HepG2 (cell line): ENCODE measurements around the gene VARS2. TPM values are rescaled to one million over a fixed set of nuclear protein-coding genes. Genes with fewer than 3 reads are reported as not detected.

Experiments
- ATF7-NPFF ChIP-seq: sonication (generic); formaldehyde crosslinking; IDR thresholded peaks from 2 replicates; pipeline ENCODE4 v1.8.1; 2023; ENCODE audit warnings: mild to moderate bottlenecking, low read depth, missing genetic modification reagents, moderate library complexity
- DMAP1 ChIP-seq: IDR thresholded peaks from 2 replicates; pipeline ENCODE4 v1.6.1; 2016
- HCFC1 ChIP-seq: fragments of 150-350 bp; IDR thresholded peaks from 2 replicates; pipeline ENCODE4 v1.6.1; 2014; ENCODE audit warnings: low read depth, low read length
- KDM6A ChIP-seq: IDR thresholded peaks from 2 replicates; pipeline ENCODE4 v1.6.1; 2016; ENCODE audit warnings: low read depth
- KLF16 ChIP-seq, 2 experiments: sonication (generic) in 1 of 2; formaldehyde crosslinking in 1 of 2; IDR thresholded peaks; 2 replicates each; pipeline versions ENCODE4 v1.6.1 to v1.8.0; 2016 to 2023; ENCODE audit warnings: missing genetic modification reagents in 2 of 2, missing compliant biosample characterization in 1 of 2
- MAF1 ChIP-seq: sonication (generic); formaldehyde crosslinking; IDR thresholded peaks from 2 replicates; pipeline ENCODE4 v1.5.0; 2020; ENCODE audit warnings: missing genetic modification reagents, borderline replicate concordance
- RXRA ChIP-seq: sonication (generic); formaldehyde crosslinking; IDR thresholded peaks from 2 replicates; pipeline ENCODE4 v1.5.1; 2020; ENCODE audit warnings: missing genetic modification reagents
- SALL2 ChIP-seq: sonication (generic); formaldehyde crosslinking; IDR thresholded peaks from 2 replicates; pipeline ENCODE4 v1.8.1; 2023; ENCODE audit warnings: mild to moderate bottlenecking, missing genetic modification reagents, inconsistent platforms
- ZNF207 ChIP-seq: fragments of 450-650 bp; IDR thresholded peaks from 2 replicates; pipeline ENCODE4 v1.6.1; 2016; ENCODE audit warnings: antibody characterized with exemption, borderline replicate concordance
- ZNF232 ChIP-seq: sonication (generic); formaldehyde crosslinking; IDR thresholded peaks from 2 replicates; pipeline ENCODE4 v1.4.0; 2020; ENCODE audit warnings: missing genetic modification reagents, borderline replicate concordance
- ZNF234 ChIP-seq: sonication (generic); formaldehyde crosslinking; conservative IDR thresholded peaks from 2 replicates; pipeline ENCODE4 v1.5.1; 2020; ENCODE audit warnings: mild to moderate bottlenecking, missing genetic modification reagents
- ZNF343 ChIP-seq: sonication (generic); formaldehyde crosslinking; IDR thresholded peaks from 2 replicates; pipeline ENCODE4 v1.4.0; 2020; ENCODE audit warnings: mild to moderate bottlenecking, missing genetic modification reagents
- ZNF430 ChIP-seq: sonication (generic); formaldehyde crosslinking; IDR thresholded peaks from 2 replicates; pipeline ENCODE4 v1.9.0; 2021; ENCODE audit warnings: mild to moderate bottlenecking, missing genetic modification reagents
- ZNF441 ChIP-seq: sonication (generic); formaldehyde crosslinking; IDR thresholded peaks from 2 replicates; pipeline ENCODE4 v1.7.0; 2021; ENCODE audit warnings: missing genetic modification reagents, borderline replicate concordance
- ZNF556 ChIP-seq: sonication (generic); formaldehyde crosslinking; IDR thresholded peaks from 2 replicates; pipeline ENCODE4 v1.4.0; 2020; ENCODE audit warnings: mild to moderate bottlenecking, missing genetic modification reagents, borderline replicate concordance
- ZNF782 ChIP-seq: sonication (generic); formaldehyde crosslinking; IDR thresholded peaks from 2 replicates; pipeline ENCODE4 v1.4.0; 2020; ENCODE audit warnings: missing genetic modification reagents, mild to moderate bottlenecking, borderline replicate concordance
- polyA plus RNA-seq, 8 experiments: library from polyadenylated mRNA; depleted of rRNA in 3 of 8; stranded (reverse) in 7 of 8; unstranded in 1 of 8; fragments of >200 nt; fragmentation: Illumina TruSeq in 4 of 8; extraction: Trizol in 4 of 8; gene quantifications; 2 replicates each; pipeline versions ENCODE4 v1.2.1 to v1.2.3, GENCODE V29; 2011 to 2016; ENCODE audit warnings: low read depth in 4 of 8, missing spikeins in 1 of 8, mixed read lengths in 1 of 8; ENCODE audit not compliant: insufficient read depth in 1 of 8
- total RNA-seq, 5 experiments: library from RNA; depleted of rRNA; stranded (reverse); fragments of >200 nt; fragmentation: Illumina TruSeq; extraction: Trizol; gene quantifications; 2 replicates each; pipeline ENCODE4 v1.2.3, GENCODE V29; 2016; ENCODE audit warnings: low read depth in 1 of 5
- TF ChIP-seq, protein P1 (sequence below): sonication (generic); formaldehyde crosslinking; IDR thresholded peaks from 2 replicates; pipeline ENCODE4 v1.4.0; 2020; ENCODE audit warnings: mild to moderate bottlenecking, missing genetic modification reagents
- TF ChIP-seq, protein P2 (sequence below): IDR thresholded peaks from 2 replicates; pipeline ENCODE4 v1.6.1; 2018; ENCODE audit warnings: missing genetic modification reagents, mild to moderate bottlenecking, missing compliant biosample characterization
- TF ChIP-seq, protein P3 (sequence below): sonication (generic); formaldehyde crosslinking; conservative IDR thresholded peaks from 2 replicates; pipeline ENCODE4 v1.8.0; 2022; ENCODE audit warnings: low read depth, missing genetic modification reagents
- TF ChIP-seq, protein P4 (sequence below): sonication (generic); formaldehyde crosslinking; IDR thresholded peaks from 2 replicates; pipeline ENCODE4 v1.8.0; 2022; ENCODE audit warnings: missing genetic modification reagents, mild to moderate bottlenecking, borderline replicate concordance
- TF ChIP-seq, protein P5 (sequence below): sonication (generic); formaldehyde crosslinking; IDR thresholded peaks from 2 replicates; pipeline ENCODE4 v1.5.1; 2020; ENCODE audit warnings: missing genetic modification reagents, mild to moderate bottlenecking, borderline replicate concordance

The VARS2 gene
- total and polyA plus RNA-seq, 2 of the 13 experiments (the other 11 are each of a cell fraction or from before 2014, with no cell fraction given) = 61.8 to 71.8 TPM

DNA sequence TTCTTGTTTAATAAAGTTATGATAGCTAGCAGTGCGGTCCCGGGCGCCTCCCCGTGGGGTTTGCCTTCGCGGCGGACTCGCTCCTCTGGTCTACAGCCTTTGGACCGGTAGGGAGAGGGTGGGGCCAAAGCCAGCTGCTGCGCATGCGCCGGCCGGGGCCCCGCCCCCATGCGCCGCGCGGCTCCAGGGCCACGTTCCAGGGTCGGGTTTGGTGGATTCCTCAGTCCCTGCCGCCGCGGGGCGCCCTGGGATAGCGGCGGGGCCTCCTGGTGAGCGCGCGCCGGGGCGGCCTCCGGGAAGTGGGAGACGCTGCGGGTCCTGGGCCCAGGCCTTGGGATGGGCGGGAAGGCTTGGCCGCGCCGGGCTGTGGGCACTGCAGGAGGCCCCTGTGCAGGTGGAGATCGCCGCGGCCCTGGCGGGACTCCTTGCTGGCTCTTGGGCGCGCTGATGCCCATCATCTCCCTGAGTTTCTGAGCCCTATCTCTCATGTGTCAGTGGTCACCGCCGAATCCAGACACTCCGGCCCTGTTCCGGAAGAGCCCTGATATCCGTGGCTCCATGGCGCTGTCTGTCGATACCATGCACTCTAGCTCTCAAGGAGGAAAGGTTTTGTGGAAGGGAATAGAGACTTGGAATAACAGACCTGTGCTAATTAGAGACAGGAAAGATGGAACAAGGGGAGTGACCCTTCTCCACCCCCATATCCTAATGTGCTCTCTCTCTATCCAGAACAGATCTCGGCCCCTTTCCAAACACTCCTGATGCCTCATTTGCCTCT, at the start of gene VARS2 (continued):
- 0 out of 2 replicates have a peak, but pooled peaks have one; percentile 58 for TF ChIP-seq ZNF234 (CRISPR knock-in tag)
- TF ChIP-seq, protein P1, sequence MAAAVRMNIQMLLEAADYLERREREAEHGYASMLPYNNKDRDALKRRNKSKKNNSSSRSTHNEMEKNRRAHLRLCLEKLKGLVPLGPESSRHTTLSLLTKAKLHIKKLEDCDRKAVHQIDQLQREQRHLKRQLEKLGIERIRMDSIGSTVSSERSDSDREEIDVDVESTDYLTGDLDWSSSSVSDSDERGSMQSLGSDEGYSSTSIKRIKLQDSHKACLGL (CRISPR knock-in tag) = peak; percentile 96
- peak; percentile 89 for TF ChIP-seq DMAP1 (CRISPR knock-in tag)
- TF ChIP-seq, protein P2, sequence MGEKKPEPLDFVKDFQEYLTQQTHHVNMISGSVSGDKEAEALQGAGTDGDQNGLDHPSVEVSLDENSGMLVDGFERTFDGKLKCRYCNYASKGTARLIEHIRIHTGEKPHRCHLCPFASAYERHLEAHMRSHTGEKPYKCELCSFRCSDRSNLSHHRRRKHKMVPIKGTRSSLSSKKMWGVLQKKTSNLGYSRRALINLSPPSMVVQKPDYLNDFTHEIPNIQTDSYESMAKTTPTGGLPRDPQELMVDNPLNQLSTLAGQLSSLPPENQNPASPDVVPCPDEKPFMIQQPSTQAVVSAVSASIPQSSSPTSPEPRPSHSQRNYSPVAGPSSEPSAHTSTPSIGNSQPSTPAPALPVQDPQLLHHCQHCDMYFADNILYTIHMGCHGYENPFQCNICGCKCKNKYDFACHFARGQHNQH (CRISPR knock-in tag) = peak; percentile 90; the same call in 1 of the 2 replicates
- TF ChIP-seq ZNF343 (CRISPR knock-in tag) = peak; percentile 98
- peak; percentile 97 for TF ChIP-seq ZNF430 (CRISPR knock-in tag)
- TF ChIP-seq, protein P3, sequence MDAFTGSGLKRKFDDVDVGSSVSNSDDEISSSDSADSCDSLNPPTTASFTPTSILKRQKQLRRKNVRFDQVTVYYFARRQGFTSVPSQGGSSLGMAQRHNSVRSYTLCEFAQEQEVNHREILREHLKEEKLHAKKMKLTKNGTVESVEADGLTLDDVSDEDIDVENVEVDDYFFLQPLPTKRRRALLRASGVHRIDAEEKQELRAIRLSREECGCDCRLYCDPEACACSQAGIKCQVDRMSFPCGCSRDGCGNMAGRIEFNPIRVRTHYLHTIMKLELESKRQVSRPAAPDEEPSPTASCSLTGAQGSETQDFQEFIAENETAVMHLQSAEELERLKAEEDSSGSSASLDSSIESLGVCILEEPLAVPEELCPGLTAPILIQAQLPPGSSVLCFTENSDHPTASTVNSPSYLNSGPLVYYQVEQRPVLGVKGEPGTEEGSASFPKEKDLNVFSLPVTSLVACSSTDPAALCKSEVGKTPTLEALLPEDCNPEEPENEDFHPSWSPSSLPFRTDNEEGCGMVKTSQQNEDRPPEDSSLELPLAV (CRISPR knock-in tag) = no peak; the same call in 1 of the 2 replicates
- TF ChIP-seq MAF1 (CRISPR knock-in tag) = peak; percentile 86
- no peak; the same call in 1 of the 2 replicates for TF ChIP-seq HCFC1
- TF ChIP-seq ZNF782 (CRISPR knock-in tag) = peak; percentile 75
- peak; percentile 99 for TF ChIP-seq ATF7-NPFF (CRISPR knock-in tag)
- peak; percentile 97 for TF ChIP-seq ZNF232
- peak; percentile 69; the same call in 1 of the 2 replicates for TF ChIP-seq ZNF556
- TF ChIP-seq ZNF207 = no peak
- TF ChIP-seq KDM6A (CRISPR knock-in tag) = no peak
- peak; percentile 98 for TF ChIP-seq SALL2 (CRISPR knock-in tag)
- TF ChIP-seq ZNF441 (CRISPR knock-in tag) = peak; percentile 71; the same call in 1 of the 2 replicates
- TF ChIP-seq RXRA (CRISPR knock-in tag) = peak; percentile 54
- TF ChIP-seq, protein P4, sequence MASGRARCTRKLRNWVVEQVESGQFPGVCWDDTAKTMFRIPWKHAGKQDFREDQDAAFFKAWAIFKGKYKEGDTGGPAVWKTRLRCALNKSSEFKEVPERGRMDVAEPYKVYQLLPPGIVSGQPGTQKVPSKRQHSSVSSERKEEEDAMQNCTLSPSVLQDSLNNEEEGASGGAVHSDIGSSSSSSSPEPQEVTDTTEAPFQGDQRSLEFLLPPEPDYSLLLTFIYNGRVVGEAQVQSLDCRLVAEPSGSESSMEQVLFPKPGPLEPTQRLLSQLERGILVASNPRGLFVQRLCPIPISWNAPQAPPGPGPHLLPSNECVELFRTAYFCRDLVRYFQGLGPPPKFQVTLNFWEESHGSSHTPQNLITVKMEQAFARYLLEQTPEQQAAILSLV = peak; percentile 94
- TF ChIP-seq, protein P5, sequence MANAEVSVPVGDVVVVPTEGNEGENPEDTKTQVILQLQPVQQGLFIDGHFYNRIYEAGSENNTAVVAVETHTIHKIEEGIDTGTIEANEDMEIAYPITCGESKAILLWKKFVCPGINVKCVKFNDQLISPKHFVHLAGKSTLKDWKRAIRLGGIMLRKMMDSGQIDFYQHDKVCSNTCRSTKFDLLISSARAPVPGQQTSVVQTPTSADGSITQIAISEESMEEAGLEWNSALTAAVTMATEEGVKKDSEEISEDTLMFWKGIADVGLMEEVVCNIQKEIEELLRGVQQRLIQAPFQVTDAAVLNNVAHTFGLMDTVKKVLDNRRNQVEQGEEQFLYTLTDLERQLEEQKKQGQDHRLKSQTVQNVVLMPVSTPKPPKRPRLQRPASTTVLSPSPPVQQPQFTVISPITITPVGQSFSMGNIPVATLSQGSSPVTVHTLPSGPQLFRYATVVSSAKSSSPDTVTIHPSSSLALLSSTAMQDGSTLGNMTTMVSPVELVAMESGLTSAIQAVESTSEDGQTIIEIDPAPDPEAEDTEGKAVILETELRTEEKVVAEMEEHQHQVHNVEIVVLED (CRISPR knock-in tag) = peak; percentile 83
- TF ChIP-seq KLF16 (CRISPR knock-in tag; IDR thresholded peaks at IDR 0.05) = peak in 1 of 2 experiments; percentile 96; a peak in 3 of 4 replicates
